HG02885 (cell line): ENCODE measurements around the gene SIRT3.

Source experiments
- ATAC-seq: cut with Tn5 transposase; IDR thresholded peaks from one replicate; pipeline ENCODE4 v1.9.1; 2021; ENCODE audit warnings: mild to moderate bottlenecking; ENCODE audit not compliant: unreplicated experiment, poor library complexity

SIRT3 gene

GRCh38 chr11:271319-271715, 35.2 kb upstream of the SIRT3 start:
- ATAC-seq = no peak

GRCh38 chr11:270451-271318, 34.5 kb upstream of the SIRT3 start:
- no peak for ATAC-seq

GRCh38 chr11:269146-269890, 33.2 kb upstream of the SIRT3 start:
- peak; percentile 69 for ATAC-seq

- peak; percentile 54 for ATAC-seq
Measured at GRCh38 chr11:268716-269145, 32.6 kb upstream of the SIRT3 start.

GRCh38 chr11:267491-267994, 31.4 kb upstream of the SIRT3 start:
- ATAC-seq = no peak

- no peak for ATAC-seq
Measured at GRCh38 chr11:266676-267439, 30.7 kb upstream of the SIRT3 start.

GRCh38 chr11:261624-262023, 25.5 kb upstream of the SIRT3 start:
- ATAC-seq = no peak

- no peak for ATAC-seq
Measured at GRCh38 chr11:259413-259812, 23.3 kb upstream of the SIRT3 start.

- ATAC-seq = no peak
Measured at GRCh38 chr11:257766-258493, 21.8 kb upstream of the SIRT3 start.

- no peak for ATAC-seq
Measured at GRCh38 chr11:256952-257737, 21.0 kb upstream of the SIRT3 start.

GRCh38 chr11:255816-256215, 19.7 kb upstream of the SIRT3 start:
- no peak for ATAC-seq

GRCh38 chr11:255176-255575, 19.0 kb upstream of the SIRT3 start:
- ATAC-seq = no peak

- ATAC-seq = no peak
Measured at GRCh38 chr11:253886-254270, 17.7 kb upstream of the SIRT3 start.

GRCh38 chr11:253160-253885, 17.2 kb upstream of the SIRT3 start:
- ATAC-seq = no peak

- no peak for ATAC-seq
Measured at GRCh38 chr11:252666-253065, 16.5 kb upstream of the SIRT3 start.

GRCh38 chr11:251550-251949, 15.4 kb upstream of the SIRT3 start:
- no peak for ATAC-seq

GRCh38 chr11:250740-251299, 14.7 kb upstream of the SIRT3 start:
- ATAC-seq = no peak

- ATAC-seq = no peak
Measured at GRCh38 chr11:250274-250673, 14.1 kb upstream of the SIRT3 start.
